H1 (cell line): ENCODE results near the gene UBL5. TPM values are rescaled to one million over a fixed set of nuclear protein-coding genes. Genes with fewer than 3 reads are reported as not detected.

Experiments used
- CTCF ChIA-PET: fragments of 300-600 bp; sonication (Branson Sonifier 250); formaldehyde crosslinking; loops from one replicate; lab custom pipeline; 2021; ENCODE audit not compliant: partially characterized antibody; lab: Charles Lee
- POLR2A ChIA-PET: fragments of 300-600 bp; sonication (Branson Sonifier 250); formaldehyde crosslinking; loops from one replicate; lab custom pipeline; 2021; ENCODE audit warnings: inconsistent platforms; ENCODE audit not compliant: partially characterized antibody; lab: Charles Lee
- DNase-seq, 2 experiments: peaks; one replicate each; pipeline versions ENCODE4 v3.0.0 to v3.0.0-alpha.2; 2010 to 2022; ENCODE audit warnings: low spot score in 2 of 2, low read depth in 1 of 2, mixed read lengths in 1 of 2
- FAIRE-seq: peaks from 2 replicates; lab custom pipeline; 2011; peaks lifted over from hg19 to GRCh38; lab: Jason Lieb, UNC
- H2AFZ ChIP-seq: 2 replicates; pipeline ENCODE4 v1.8.1; 2012; ENCODE audit warnings: low read length, inconsistent platforms
- H2AK5ac ChIP-seq: 2 replicates; pipeline ENCODE4 v1.6.1; 2013; ENCODE audit warnings: low read depth, low read length
- H2BK120ac ChIP-seq: replicated peaks from 2 replicates; pipeline ENCODE3; 2013; ENCODE audit warnings: low read depth, low read length, inconsistent platforms
- H2BK12ac ChIP-seq: 2 replicates; pipeline ENCODE4 v1.6.1; 2013; ENCODE audit warnings: low read depth, low read length
- H2BK15ac ChIP-seq: 2 replicates; pipeline ENCODE4 v1.6.1; 2013; ENCODE audit warnings: low read length
- H2BK20ac ChIP-seq: 2 replicates; pipeline ENCODE4 v1.6.1; 2013; ENCODE audit warnings: low read length
- H2BK5ac ChIP-seq: 2 replicates; pipeline ENCODE4 v1.6.1; 2013; ENCODE audit warnings: low read depth, low read length
- H3K14ac ChIP-seq: 2 replicates; pipeline ENCODE4 v1.6.1; 2013; ENCODE audit warnings: inconsistent platforms; ENCODE audit not compliant: insufficient read length
- H3K18ac ChIP-seq: 2 replicates; pipeline ENCODE4 v1.6.1; 2013; ENCODE audit warnings: low read length; ENCODE audit errors: extremely low read depth
- H3K23ac ChIP-seq: 2 replicates; pipeline ENCODE4 v1.6.1; 2013; ENCODE audit warnings: inconsistent platforms; ENCODE audit not compliant: insufficient read length
- H3K23me2 ChIP-seq: 2 replicates; pipeline ENCODE4 v1.6.1; 2013; ENCODE audit warnings: low read depth, low read length
- H3K27ac ChIP-seq: 2 replicates; pipeline ENCODE4 v1.6.1; 2011; ENCODE audit warnings: low read depth, low read length, inconsistent platforms
- H3K27me3 ChIP-seq, 4 experiments: replicated peaks in 1 of 4; 1 replicate in 1 of 4; 2 replicates in 3 of 4; pipeline versions ENCODE4 v1.6.1 to v1.8.1; 2011 to 2013; ENCODE audit warnings: low read length in 3 of 4, mild to moderate bottlenecking in 3 of 4, inconsistent platforms in 2 of 4, mixed read lengths in 2 of 4, moderate library complexity in 1 of 4; ENCODE audit not compliant: control insufficient read depth in 3 of 4, insufficient read depth in 3 of 4; ENCODE audit errors: extremely low read depth in 1 of 4
- H3K36me3 ChIP-seq, 4 experiments: 2 replicates each; pipeline versions ENCODE4 v1.6.1 to v1.8.1; 2011 to 2013; ENCODE audit warnings: mild to moderate bottlenecking in 4 of 4, low read length in 3 of 4, moderate library complexity in 2 of 4, control low read depth in 1 of 4, inconsistent platforms in 1 of 4; ENCODE audit not compliant: insufficient read depth in 4 of 4, control insufficient read depth in 2 of 4
- H3K4ac ChIP-seq: replicated peaks from 2 replicates; pipeline ENCODE3; 2013; ENCODE audit warnings: low read length, low read depth, mixed read lengths, inconsistent platforms; ENCODE audit not compliant: insufficient read length
- H3K4me1 ChIP-seq, 4 experiments: replicated peaks in 1 of 4; 1 replicate in 1 of 4; 2 replicates in 3 of 4; pipeline versions ENCODE4 v1.6.1 to v1.8.1; 2011 to 2013; ENCODE audit warnings: low read length in 3 of 4, inconsistent platforms in 2 of 4, mixed read lengths in 1 of 4; ENCODE audit not compliant: insufficient read depth in 4 of 4, control insufficient read depth in 3 of 4
- H3K4me2 ChIP-seq, 2 experiments: 2 replicates each; pipeline versions ENCODE4 v1.6.1 to v1.8.1; 2011 to 2013; ENCODE audit warnings: low read depth in 2 of 2, low read length in 2 of 2, control low read depth in 1 of 2, inconsistent platforms in 1 of 2, mild to moderate bottlenecking in 1 of 2; ENCODE audit not compliant: insufficient read depth in 1 of 2
- H3K4me3 ChIP-seq, 4 experiments: fragments of 200-600, 300-600 bp in 1 of 4; sonication (generic), shearing (Covaris generic), sonication (Bioruptor Twin) in 1 of 4; 2 replicates each; pipeline versions ENCODE4 v1.5.1 to v1.8.1; 2011 to 2016; ENCODE audit warnings: low read length in 4 of 4, low read depth in 3 of 4, control low read depth in 2 of 4, inconsistent platforms in 2 of 4, mild to moderate bottlenecking in 2 of 4, mixed read lengths in 1 of 4, moderate library complexity in 1 of 4; ENCODE audit not compliant: insufficient read depth in 2 of 4; ENCODE audit errors: extremely low read depth in 1 of 4
- H3K56ac ChIP-seq: replicated peaks from 2 replicates; pipeline ENCODE3; 2013; ENCODE audit warnings: low read depth, mild to moderate bottlenecking, mixed read lengths, low read length, inconsistent platforms; ENCODE audit not compliant: insufficient read length
- H3K79me1 ChIP-seq: 2 replicates; pipeline ENCODE4 v1.6.1; 2013; ENCODE audit warnings: low read depth, low read length, control low read depth
- H3K79me2 ChIP-seq, 2 experiments: 2 replicates each; pipeline versions ENCODE4 v1.6.1 to v1.8.1; 2012 to 2013; ENCODE audit warnings: low read length in 2 of 2, mild to moderate bottlenecking in 2 of 2, inconsistent platforms in 1 of 2; ENCODE audit not compliant: insufficient read depth in 2 of 2, control insufficient read depth in 1 of 2
- H3K9ac ChIP-seq, 4 experiments: replicated peaks in 1 of 4; 1 replicate in 1 of 4; 2 replicates in 3 of 4; pipeline versions ENCODE4 v1.6.1 to v1.8.1; 2011 to 2013; ENCODE audit warnings: low read depth in 3 of 4, low read length in 3 of 4, control low read depth in 2 of 4, mild to moderate bottlenecking in 2 of 4, moderate library complexity in 2 of 4, inconsistent platforms in 1 of 4; ENCODE audit errors: extremely low read depth in 1 of 4
- H3K9me3 ChIP-seq, 2 experiments: 2 replicates each; pipeline versions ENCODE4 v1.6.1 to v1.8.1; 2012 to 2013; ENCODE audit warnings: mild to moderate bottlenecking in 2 of 2, moderate library complexity in 2 of 2, control low read depth in 1 of 2, inconsistent platforms in 1 of 2, low read depth in 1 of 2, low read length in 1 of 2, mixed read lengths in 1 of 2; ENCODE audit not compliant: insufficient read depth in 2 of 2
- H4K20me1 ChIP-seq, 2 experiments: replicated peaks in 1 of 2; 2 replicates each; pipeline versions ENCODE3 to v1.8.1; 2011 to 2013; ENCODE audit warnings: inconsistent platforms in 2 of 2, low read length in 2 of 2, mild to moderate bottlenecking in 1 of 2; ENCODE audit not compliant: insufficient read depth in 2 of 2, control insufficient read depth in 1 of 2
- H4K5ac ChIP-seq: 2 replicates; pipeline ENCODE4 v1.6.1; 2013; ENCODE audit warnings: low read length, low read depth, mixed read lengths, inconsistent platforms; ENCODE audit not compliant: insufficient read length
- H4K8ac ChIP-seq: 2 replicates; pipeline ENCODE4 v1.8.0; 2013; ENCODE audit warnings: mild to moderate bottlenecking, moderate library complexity, low read length, inconsistent platforms; ENCODE audit not compliant: insufficient read depth; ENCODE audit errors: extremely low read depth
- H4K91ac ChIP-seq: replicated peaks from 2 replicates; pipeline ENCODE3; 2013; ENCODE audit warnings: low read length, mixed read lengths, inconsistent platforms; ENCODE audit not compliant: insufficient read length
- CTBP2 ChIP-seq: IDR thresholded peaks from 2 replicates; pipeline ENCODE4 v1.7.0; 2011; ENCODE audit warnings: borderline replicate concordance, mild to moderate bottlenecking, moderate library complexity, mixed read lengths, low read length; ENCODE audit not compliant: insufficient read depth, insufficient read length
- HDAC6 ChIP-seq: IDR thresholded peaks from one replicate; pipeline ENCODE4 v1.7.1; 2012; ENCODE audit warnings: low read depth, mild to moderate bottlenecking, inconsistent platforms, low read length, moderate library complexity
- NANOG ChIP-seq: IDR thresholded peaks from 2 replicates; pipeline ENCODE4 v1.6.1; 2011; ENCODE audit warnings: low read length, low read depth, mild to moderate bottlenecking, inconsistent platforms; ENCODE audit not compliant: insufficient read depth, poor library complexity, severe bottlenecking
- PHF8 ChIP-seq: fragments of 200-600 bp; sonication (generic); conservative IDR thresholded peaks from 2 replicates; pipeline ENCODE4 v1.7.1; 2012; ENCODE audit warnings: low read depth, mild to moderate bottlenecking, inconsistent platforms, low read length, moderate library complexity
- SIRT6 ChIP-seq: IDR thresholded peaks from one replicate; pipeline ENCODE4 v1.7.1; 2012; ENCODE audit warnings: low read length, inconsistent platforms
- SIX5 ChIP-seq: IDR thresholded peaks from 2 replicates; pipeline ENCODE4 v1.6.1; 2011; ENCODE audit warnings: mild to moderate bottlenecking, low read depth, low read length
- WGBS, 2 experiments: shearing (Covaris generic) in 1 of 2; methylation state at CpG; one replicate each; pipeline versions ENCODE4 v1.1.6 to v1.1.7; 2013 to 2015; ENCODE audit warnings: low lambda C conversion rate in 2 of 2, mixed read lengths in 2 of 2, inconsistent platforms in 1 of 2, low coverage in 1 of 2, missing lambda C conversion rate in 1 of 2; ENCODE audit not compliant: insufficient replicate concordance in 2 of 2, insufficient coverage in 1 of 2, insufficient read length in 1 of 2; ENCODE audit errors: extremely low coverage in 1 of 2, missing lambda C conversion rate in 1 of 2; 5-methylcytosine and 5-hydroxymethylcytosine counted together
- polyA plus RNA-seq, 7 experiments: library from polyadenylated mRNA; depleted of rRNA in 3 of 7; stranded (reverse) in 5 of 7; unstranded in 2 of 7; fragments of >200 nt in 5 of 7; fragments of 200-250 nt in 2 of 7; gene quantifications; 1 replicate in 5 of 7; 2 replicates in 1 of 7; 4 replicates in 1 of 7; pipeline versions ENCODE4 v1.2.1 to v1.2.3, GENCODE V29; 2011 to 2013; ENCODE audit warnings: missing spikeins in 2 of 7, mixed read lengths in 2 of 7
- total RNA-seq: library from RNA; stranded (reverse); fragmentation: NEBNext Ultra II Directional; extraction: Animal tissue kit (Norgen Biotek cat#: 25700); gene quantifications from 2 replicates; pipeline ENCODE4 v1.2.1, GENCODE V29; 2021

The UBL5 gene
- total and polyA plus RNA-seq, 2 of the 8 experiments (the other 6 are each of a cell fraction or from before 2014, with no cell fraction given) = 416 to 1,209 TPM

- 98% methylated on average over 13 of the region's 13 CpGs; no CpG with 5 or more reads in 1 of the 2 experiments for WGBS, 2 experiments
- FAIRE-seq (no peak), DNase-seq (no peak)
- CTCF ChIA-PET = interaction anchor here (3.5 kb wide), 1 partner anchor 9 kb away, joined by 18 read pairs; no protein-coding TSS in a partner anchor
- H4K5ac ChIP-seq = no peak overlapping the region
- no peaks in the 10 kb centered on the region for H3K79me1 ChIP-seq
- H3K9ac ChIP-seq = no peak overlapping the region
- no peak overlapping the region for H2BK120ac ChIP-seq
- H4K20me1 ChIP-seq = peaks cover 1 to 5% of the 10 kb centered on the region in 2 experiments
- H3K9me3 ChIP-seq = no peaks in the 10 kb centered on the region
- H2BK15ac ChIP-seq = no peak overlapping the region
- H4K8ac ChIP-seq = no peak overlapping the region
- H4K91ac ChIP-seq = no peak overlapping the region
- H3K56ac ChIP-seq = no peak overlapping the region
- H2BK5ac ChIP-seq = no peak overlapping the region
- H2BK12ac ChIP-seq = no peak overlapping the region
- POLR2A ChIA-PET = interaction anchor here (1.0 kb wide), 1 partner anchor 253 kb away, joined by 3 read pairs; no protein-coding TSS in a partner anchor
- no peaks in the 10 kb centered on the region for H3K79me2 ChIP-seq
- no peak overlapping the region for H2BK20ac ChIP-seq
- H3K18ac ChIP-seq = no peak overlapping the region
- H3K4ac ChIP-seq = no peak overlapping the region
- no peak overlapping the region for H2AK5ac ChIP-seq
- no peak overlapping the region for H3K27ac ChIP-seq
- H3K4me2 ChIP-seq = no peak overlapping the region
- H3K36me3 ChIP-seq = peaks cover 0 to 12% (median 9%) of the 10 kb centered on the region in 4 experiments; a peak in 5 of 8 replicates
- H3K23ac ChIP-seq = no peak overlapping the region
- H3K4me1 ChIP-seq = no peaks in the 10 kb centered on the region; a peak in 1 of 7 replicates
- H3K27me3 ChIP-seq = no peaks in the 10 kb centered on the region
- no peaks in the 10 kb centered on the region for H3K23me2 ChIP-seq
- H3K4me3 ChIP-seq = no peak overlapping the region
- no peak for TF ChIP-seq CTBP2
- no peak for TF ChIP-seq SIRT6
- TF ChIP-seq NANOG = no peak
- no peak for TF ChIP-seq SIX5
- no peak for TF ChIP-seq HDAC6
- TF ChIP-seq PHF8 = no peak
- TF ChIP-seq, all 59 proteins: peak for 0
- Histone ChIP-seq H2AFZ (no peak overlapping the region), H3K14ac (no peak overlapping the region)
Observed at GRCh38 chr19:9857076-9857721, 29.5 kb downstream of the UBL5 start.
